CD14-positive monocyte (primary cell): ENCODE measurements around the gene ISCA1. TPM values are rescaled to one million over a fixed set of nuclear protein-coding genes. Genes with fewer than 3 reads are reported as not detected.
A peak's percentile ranks its signal among the peaks of the same experiment; 100 is the strongest.

Experiments
- DNase-seq, 3 donors: peaks; one replicate each; pipeline ENCODE4 v3.0.0-alpha.2; 2011 to 2022
- H2AFZ ChIP-seq: 2 replicates; pipeline ENCODE4 v1.6.0; 2012; ENCODE audit warnings: mild to moderate bottlenecking, low read depth, low read length, inconsistent platforms; ENCODE audit not compliant: insufficient read depth, poor library complexity, severe bottlenecking
- H3K27ac ChIP-seq, 2 donors: 1 replicate in 1 of 2; 2 replicates in 1 of 2; pipeline ENCODE4 v1.5.1; 2012 to 2013; ENCODE audit warnings: low read length in 2 of 2, control low read depth in 1 of 2, inconsistent platforms in 1 of 2, low read depth in 1 of 2, mild to moderate bottlenecking in 1 of 2
- H3K27me3 ChIP-seq, 2 donors: one replicate each; pipeline versions ENCODE4 v1.6.0 to v1.6.1; 2011 to 2013; ENCODE audit warnings: low read length in 2 of 2; ENCODE audit not compliant: control insufficient read depth in 2 of 2, insufficient read depth in 2 of 2
- H3K36me3 ChIP-seq, 2 donors: replicated peaks in 1 of 2; 1 replicate in 1 of 2; 2 replicates in 1 of 2; pipeline versions ENCODE4 v1.5.1 to v1.6.1; 2012 to 2013; ENCODE audit warnings: low read length in 2 of 2, control low read depth in 1 of 2, inconsistent platforms in 1 of 2, mild to moderate bottlenecking in 1 of 2; ENCODE audit not compliant: insufficient read depth in 2 of 2, control insufficient read depth in 1 of 2
- H3K4me1 ChIP-seq, 2 donors: 1 replicate in 1 of 2; 2 replicates in 1 of 2; pipeline versions ENCODE4 v1.5.1 to v1.6.1; 2012 to 2013; ENCODE audit warnings: low read length in 2 of 2, control low read depth in 1 of 2, inconsistent platforms in 1 of 2, mild to moderate bottlenecking in 1 of 2, moderate library complexity in 1 of 2; ENCODE audit not compliant: insufficient read depth in 2 of 2, control insufficient read depth in 1 of 2
- H3K4me2 ChIP-seq: replicated peaks from 2 replicates; pipeline ENCODE3; 2012; ENCODE audit warnings: low read length, moderate library complexity, mild to moderate bottlenecking; ENCODE audit not compliant: poor library complexity, severe bottlenecking; ENCODE audit errors: extremely low read depth
- H3K4me3 ChIP-seq, 3 experiments: fragments of 200-600 bp in 1 of 3; sonication (generic) in 1 of 3; replicated peaks in 1 of 3; 1 replicate in 2 of 3; 2 replicates in 1 of 3; pipeline ENCODE4 v1.5.1; 2011 to 2013; ENCODE audit warnings: low read length in 3 of 3, mild to moderate bottlenecking in 3 of 3, control low read depth in 2 of 3, low read depth in 2 of 3, inconsistent platforms in 1 of 3, moderate library complexity in 1 of 3
- H3K79me2 ChIP-seq: 2 replicates; pipeline ENCODE4 v1.6.0; 2012; ENCODE audit warnings: mild to moderate bottlenecking, control low read depth, inconsistent platforms, low read length, moderate library complexity; ENCODE audit not compliant: insufficient read depth
- H3K9ac ChIP-seq: 2 replicates; pipeline ENCODE4 v1.6.0; 2017; ENCODE audit warnings: low read length, mild to moderate bottlenecking; ENCODE audit not compliant: insufficient read depth, poor library complexity, severe bottlenecking
- H3K9me3 ChIP-seq, 2 donors: replicated peaks in 1 of 2; 1 replicate in 1 of 2; 2 replicates in 1 of 2; pipeline versions ENCODE4 v1.5.1 to v1.6.1; 2012 to 2013; ENCODE audit warnings: low read length in 2 of 2, control low read depth in 1 of 2; ENCODE audit not compliant: control insufficient read depth in 1 of 2, insufficient read depth in 1 of 2
- H4K20me1 ChIP-seq: 2 replicates; pipeline ENCODE4 v1.6.0; 2012; ENCODE audit warnings: mild to moderate bottlenecking, low read length, control low read depth, moderate library complexity; ENCODE audit not compliant: insufficient read depth
- H3K27ac Mint-ChIP-seq, 7 donors: one replicate each; pipeline ENCODE4 v1.8.0; 2020; ENCODE audit warnings: mild to moderate bottlenecking in 7 of 7, mixed read lengths in 7 of 7, moderate library complexity in 6 of 7, inconsistent platforms in 2 of 7
- H3K27me3 Mint-ChIP-seq, 3 donors: one replicate each; pipeline ENCODE4 v1.8.0; 2021 to 2022; ENCODE audit warnings: low read depth in 3 of 3, mild to moderate bottlenecking in 3 of 3, mixed read lengths in 3 of 3, moderate library complexity in 3 of 3, inconsistent platforms in 1 of 3
- H3K36me3 Mint-ChIP-seq, 2 donors: one replicate each; pipeline ENCODE4 v1.8.0; 2020; ENCODE audit warnings: mixed read lengths in 2 of 2, inconsistent platforms in 1 of 2, mild to moderate bottlenecking in 1 of 2
- H3K4me1 Mint-ChIP-seq: one replicate; pipeline ENCODE4 v1.8.0; 2020; ENCODE audit warnings: mild to moderate bottlenecking, mixed read lengths
- H3K4me3 Mint-ChIP-seq, 2 donors: one replicate each; pipeline ENCODE4 v1.8.0; 2020; ENCODE audit warnings: mild to moderate bottlenecking in 2 of 2, mixed read lengths in 2 of 2, moderate library complexity in 1 of 2
- H3K9me3 Mint-ChIP-seq, 7 donors: one replicate each; pipeline ENCODE4 v1.8.0; 2020 to 2022; ENCODE audit warnings: mixed read lengths in 7 of 7, mild to moderate bottlenecking in 6 of 7, moderate library complexity in 6 of 7, inconsistent platforms in 2 of 7
- WGBS: methylation state at CpG from one replicate; pipeline ENCODE4 v1.1.5; 2013; ENCODE audit warnings: missing lambda C conversion rate; ENCODE audit not compliant: insufficient coverage; 5-methylcytosine and 5-hydroxymethylcytosine counted together
- intact Hi-C, 2 donors: fragments of 100-400 bp; cut with micrococcal nuclease; formaldehyde crosslinking; loops; one replicate each; pipeline versions ENCODE4 v1.15.0 to v1.15.1; 2023
- polyA plus RNA-seq, 3 donors: library from polyadenylated mRNA; depleted of rRNA in 1 of 3; unstranded in 2 of 3; stranded (reverse) in 1 of 3; fragments of 300-500 nt in 2 of 3; fragments of >200 nt in 1 of 3; fragmentation: Illumina TruSeq in 2 of 3; gene quantifications; 1 replicate in 2 of 3; 2 replicates in 1 of 3; pipeline ENCODE4 v1.2.3, GENCODE V29; 2012 to 2021
- TF ChIP-seq, protein P1 (sequence below): fragments of 200-600 bp; IDR thresholded peaks from one replicate; pipeline ENCODE4 v1.8.0; 2022; ENCODE audit warnings: antibody characterized with exemption, mild to moderate bottlenecking

Gene ISCA1
- polyA plus RNA-seq, 3 donors = 13.2 to 46.7 (median 36.9) TPM

DNA sequence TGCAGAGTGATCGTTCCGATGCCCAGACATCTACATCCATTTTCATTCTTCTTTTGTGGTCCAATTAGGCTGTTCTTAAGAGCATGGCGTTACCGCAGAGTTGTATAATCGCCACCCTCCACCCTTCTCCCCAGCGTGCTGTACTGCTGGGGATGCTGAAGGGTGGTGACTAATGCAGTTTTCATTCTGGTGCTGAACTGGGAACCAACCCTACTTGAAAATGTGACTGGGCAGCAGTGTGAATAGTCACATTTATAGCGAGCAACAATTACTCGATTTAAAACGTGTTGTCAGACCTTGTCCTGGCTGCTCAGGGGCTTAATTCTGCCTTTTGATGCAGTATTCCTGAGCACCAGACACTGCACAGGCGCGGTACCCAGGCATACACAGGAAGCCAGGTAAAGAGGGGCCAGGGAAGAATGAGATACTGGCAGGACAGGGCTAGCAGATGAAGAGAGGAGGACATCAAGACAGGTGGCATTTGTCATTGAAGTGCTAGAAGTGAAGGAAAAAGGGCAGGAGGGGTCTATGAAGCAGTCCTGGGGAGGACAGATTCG is 719 bp upstream of the ISCA1 start:
- WGBS = 22% methylated on average over 6 of the region's 12 CpGs
- peaks cover 3 to 5% (median 3%) of the 10 kb centered on the region in 3 donors for H3K27me3 Mint-ChIP-seq
- intact Hi-C loops = loop anchor here (5.0 to 10.0 kb wide), 3 partner anchors 52 to 341 kb away; partner anchors contain the start of genes NAA35 (in 2 of the 2) and TUT7 (in 1 of the 2)
- peak; percentile 78 to 86 (median 81) for DNase-seq
- TF ChIP-seq, protein P1, sequence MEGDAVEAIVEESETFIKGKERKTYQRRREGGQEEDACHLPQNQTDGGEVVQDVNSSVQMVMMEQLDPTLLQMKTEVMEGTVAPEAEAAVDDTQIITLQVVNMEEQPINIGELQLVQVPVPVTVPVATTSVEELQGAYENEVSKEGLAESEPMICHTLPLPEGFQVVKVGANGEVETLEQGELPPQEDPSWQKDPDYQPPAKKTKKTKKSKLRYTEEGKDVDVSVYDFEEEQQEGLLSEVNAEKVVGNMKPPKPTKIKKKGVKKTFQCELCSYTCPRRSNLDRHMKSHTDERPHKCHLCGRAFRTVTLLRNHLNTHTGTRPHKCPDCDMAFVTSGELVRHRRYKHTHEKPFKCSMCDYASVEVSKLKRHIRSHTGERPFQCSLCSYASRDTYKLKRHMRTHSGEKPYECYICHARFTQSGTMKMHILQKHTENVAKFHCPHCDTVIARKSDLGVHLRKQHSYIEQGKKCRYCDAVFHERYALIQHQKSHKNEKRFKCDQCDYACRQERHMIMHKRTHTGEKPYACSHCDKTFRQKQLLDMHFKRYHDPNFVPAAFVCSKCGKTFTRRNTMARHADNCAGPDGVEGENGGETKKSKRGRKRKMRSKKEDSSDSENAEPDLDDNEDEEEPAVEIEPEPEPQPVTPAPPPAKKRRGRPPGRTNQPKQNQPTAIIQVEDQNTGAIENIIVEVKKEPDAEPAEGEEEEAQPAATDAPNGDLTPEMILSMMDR = no peak
- Histone ChIP-seq H2AFZ (peak overlapping the region; percentile 84), H3K27me3 (no peaks in the 10 kb centered on the region), H3K79me2 (peaks cover 30% of the 10 kb centered on the region), H3K9me3 (no peaks in the 10 kb centered on the region), H3K4me3 (peak overlapping the region; percentile 58 to 91 (median 69)), H3K4me1 (peaks cover 14 to 21% of the 10 kb centered on the region in 2 donors), H3K36me3 (peaks cover 10 to 23% of the 10 kb centered on the region in 2 donors), H3K9ac (peak overlapping the region; percentile 89), H4K20me1 (peaks cover 40% of the 10 kb centered on the region), H3K4me2 (peak overlapping the region; percentile 94), H3K27ac (peak overlapping the region; percentile 74 to 93)
- peaks cover 15 to 20% of the 10 kb centered on the region in 2 donors for H3K36me3 Mint-ChIP-seq
- peak overlapping the region; percentile 92 to 98 (median 96) for H3K27ac Mint-ChIP-seq
- peak overlapping the region; percentile 93 to 98 for H3K4me3 Mint-ChIP-seq
- H3K9me3 Mint-ChIP-seq = no peaks in the 10 kb centered on the region
- peaks cover 39% of the 10 kb centered on the region for H3K4me1 Mint-ChIP-seq

DNA sequence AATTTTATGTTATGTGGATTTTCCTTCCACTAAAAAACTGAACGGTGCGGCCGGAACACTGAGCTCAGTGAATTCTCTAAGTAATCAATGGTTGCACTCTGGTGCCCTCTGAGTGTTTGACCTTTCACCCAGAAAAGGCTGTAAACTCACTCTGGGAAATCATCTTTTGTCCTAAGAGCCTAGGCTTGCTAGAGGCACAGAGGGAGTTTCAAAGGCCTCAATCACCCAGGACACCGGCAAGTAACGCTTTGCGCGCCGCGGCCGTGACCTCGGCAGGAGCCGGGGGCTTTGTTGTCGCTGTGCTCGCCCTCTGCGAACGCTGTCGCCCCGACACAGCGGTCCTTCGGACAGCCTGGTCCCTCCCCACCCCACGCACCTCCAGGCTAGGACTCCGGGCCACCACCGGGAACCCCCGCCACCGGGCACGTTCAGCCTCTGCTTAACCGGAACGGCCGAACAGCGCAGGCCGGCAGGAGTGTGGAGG is 703 bp downstream of the ISCA1 start:
- Histone ChIP-seq H3K27ac (peak overlapping the region; percentile 74 to 93), H3K79me2 (peaks cover 36% of the 10 kb centered on the region), H3K4me3 (peak overlapping the region; percentile 58 to 91 (median 69)), H3K4me1 (peaks cover 14 to 21% of the 10 kb centered on the region in 2 donors), H3K36me3 (peaks cover 4 to 11% of the 10 kb centered on the region in 2 donors), H3K9ac (peak overlapping the region; percentile 89), H3K27me3 (no peaks in the 10 kb centered on the region), H2AFZ (peak overlapping the region; percentile 84), H3K9me3 (no peaks in the 10 kb centered on the region), H4K20me1 (peaks cover 45% of the 10 kb centered on the region), H3K4me2 (peak overlapping the region; percentile 94)
- Mint-ChIP-seq H3K27ac (peak overlapping the region; percentile 84 to 98 (median 92)), H3K9me3 (no peaks in the 10 kb centered on the region), H3K4me3 (peak overlapping the region; percentile 93 to 98), H3K27me3 (peaks cover 3 to 5% (median 4%) of the 10 kb centered on the region in 3 donors), H3K4me1 (peaks cover 42% of the 10 kb centered on the region), H3K36me3 (peaks cover 5 to 13% of the 10 kb centered on the region in 2 donors)
- no peak for DNase-seq
- TF ChIP-seq, protein P1 = no peak
- 1% methylated on average over 29 of the region's 31 CpGs for WGBS
- intact Hi-C loops = loop anchor here (5.0 to 10.0 kb wide), 3 partner anchors 53 to 339 kb away; partner anchors contain the start of genes NAA35 (in 2 of the 2) and TUT7 (in 1 of the 2)
